Left ventricle myocardium superior (tissue), 1 donor: ENCODE data around the gene IGSF9. TPM values are rescaled to one million over a fixed set of nuclear protein-coding genes. Genes with fewer than 3 reads are reported as not detected.
A peak's percentile ranks its signal among the peaks of the same experiment; 100 is the strongest.
"Not testable (repeated sequence)": the region's sequence is repeated elsewhere in the genome, so short reads cannot be mapped to it uniquely, and the experiment has no call there.

Experiments used
- ATAC-seq: fragments of 200-7000 bp; cut with Tn5 transposase; one replicate; pipeline ENCODE4 v1.9.1; 2020; ENCODE audit warnings: mild to moderate bottlenecking, moderate library complexity
- DNase-seq: peaks from one replicate; pipeline ENCODE4 v3.0.0-alpha.2; 2020
- intact Hi-C: fragments of 100-400 bp; cut with micrococcal nuclease; formaldehyde crosslinking; loops from one replicate; pipeline ENCODE4 v1.11.0; 2022
- total RNA-seq: library from RNA; stranded (reverse); fragmentation: NEBNext Ultra II Directional; extraction: Animal tissue kit (Norgen Biotek cat#: 25700); gene quantifications from one replicate; pipeline ENCODE4 v1.2.1, GENCODE V29; 2021
- donor health status: DM: no; HTN: yes; CAD: no; lungs with severe emphysema.

The IGSF9 gene
- total RNA-seq, 1 donor from 2014 or later: 0.79 TPM

- intact Hi-C loops: no loop called here
- DNase-seq (no peak), ATAC-seq (no peak)
These were observed 31.8 kb downstream of the IGSF9 start for GRCh38 chr1:159913451-159914192.

- ATAC-seq: no peak
- no peak for DNase-seq
- intact Hi-C loops: no loop called here
These were observed 33.9 kb downstream of the IGSF9 start for GRCh38 chr1:159911326-159912070.

GRCh38 chr1:159908031-159908940, 37.1 kb downstream of the IGSF9 start:
- ATAC-seq: no peak
- no peak for DNase-seq
- intact Hi-C loops: no loop called here

- intact Hi-C loops: no loop called here
- DNase-seq (no peak), ATAC-seq (no peak)
These were observed 38.5 kb downstream of the IGSF9 start for GRCh38 chr1:159906960-159907359.

GRCh38 chr1:159904036-159904435, 41.4 kb downstream of the IGSF9 start:
- DNase-seq, intact Hi-C loops, ATAC-seq: not testable (repeated sequence)

- intact Hi-C loops: no loop called here
- DNase-seq: no peak
- no peak for ATAC-seq
These were observed 42.9 kb downstream of the IGSF9 start for GRCh38 chr1:159902541-159902940.

GRCh38 chr1:159900755-159901360, 44.6 kb downstream of the IGSF9 start:
- DNase-seq (no peak), ATAC-seq (no peak)
- intact Hi-C loops: no loop called here

GRCh38 chr1:159900086-159900680, 45.2 kb downstream of the IGSF9 start, which contains the start of gene CFAP45:
CFAP45 (minus strand) TSS chr1:159900165; CDS start chr1:159900098, 67 bp downstream.
- peak; percentile 93 for ATAC-seq
- intact Hi-C loops: no loop called here
- peak; percentile 87 for DNase-seq

- DNase-seq, intact Hi-C loops, ATAC-seq: not testable (repeated sequence)
These were observed 45.8 kb downstream of the IGSF9 start for GRCh38 chr1:159899634-159900033.

- no peak for DNase-seq
- intact Hi-C loops: no loop called here
- no peak for ATAC-seq
These were observed 46.9 kb downstream of the IGSF9 start for GRCh38 chr1:159898527-159898926.

GRCh38 chr1:159897962-159898361, 47.5 kb downstream of the IGSF9 start:
- DNase-seq: no peak
- intact Hi-C loops: no loop called here
- no peak for ATAC-seq

GRCh38 chr1:159896546-159896930, 48.9 kb downstream of the IGSF9 start:
- ATAC-seq: no peak
- no peak for DNase-seq
- intact Hi-C loops: no loop called here

GRCh38 chr1:159895836-159896545, 49.4 kb downstream of the IGSF9 start:
- intact Hi-C loops: no loop called here
- ATAC-seq (peak; percentile 52), DNase-seq (no peak)

GRCh38 chr1:159895286-159895685, 50.1 kb downstream of the IGSF9 start:
- intact Hi-C loops: no loop called here
- no peak for DNase-seq
- ATAC-seq: no peak

GRCh38 chr1:159892944-159893343, 52.5 kb downstream of the IGSF9 start:
- intact Hi-C loops: loop anchor here (5.0 kb wide), 1 partner anchor 96 kb away; no protein-coding TSS in a partner anchor
- DNase-seq: no peak
- ATAC-seq: no peak

- ATAC-seq (peak; percentile 90), DNase-seq (peak; percentile 87)
- intact Hi-C loops: loop anchor here (5.0 kb wide), 1 partner anchor 94 kb away; no protein-coding TSS in a partner anchor
These were observed 53.9 kb downstream of the IGSF9 start for GRCh38 chr1:159891275-159892157.

- DNase-seq (no peak), ATAC-seq (no peak)
- intact Hi-C loops: loop anchor here (5.0 kb wide), 1 partner anchor 93 kb away; no protein-coding TSS in a partner anchor
These were observed 55.0 kb downstream of the IGSF9 start for GRCh38 chr1:159890390-159890789.
